Endometrium (tissue), 2 donors: ENCODE data around the gene COL18A1.
A peak's percentile ranks its signal among the peaks of the same experiment; 100 is the strongest.
"Not testable (repeated sequence)": the region's sequence is repeated elsewhere in the genome, so short reads cannot be mapped to it uniquely, and the experiment has no call there.

Experiments used
- FAIRE-seq: peaks from 2 replicates; lab custom pipeline; 2012; peaks lifted over from hg19 to GRCh38; lab: Jason Lieb, UNC
- donor health status: control.
- donor health status: control.

Gene COL18A1

GRCh38 chr21:45367402-45368351 lies 37.3 kb upstream of the COL18A1 start:
- FAIRE-seq = no peak

GRCh38 chr21:45369018-45369417 lies 35.9 kb upstream of the COL18A1 start:
- not testable (repeated sequence) for FAIRE-seq

- FAIRE-seq = no peak
These were observed 34.4 kb upstream of the COL18A1 start for GRCh38 chr21:45370575-45370974.

- FAIRE-seq = no peak
These were observed 33.9 kb upstream of the COL18A1 start for GRCh38 chr21:45371081-45371480.

GRCh38 chr21:45371655-45372054 lies 33.3 kb upstream of the COL18A1 start:
- no peak for FAIRE-seq

GRCh38 chr21:45372732-45373355 lies 32.1 kb upstream of the COL18A1 start:
- FAIRE-seq = no peak

- no peak for FAIRE-seq
These were observed 30.8 kb upstream of the COL18A1 start for GRCh38 chr21:45373991-45374816.

GRCh38 chr21:45374826-45375455 lies 30.0 kb upstream of the COL18A1 start:
- FAIRE-seq = no peak

GRCh38 chr21:45376459-45377324 lies 28.3 kb upstream of the COL18A1 start:
- FAIRE-seq = no peak

- no peak for FAIRE-seq
These were observed 27.6 kb upstream of the COL18A1 start for GRCh38 chr21:45377325-45377709.

- FAIRE-seq = no peak
These were observed 27.1 kb upstream of the COL18A1 start for GRCh38 chr21:45377866-45378257.

GRCh38 chr21:45378258-45378966 lies 26.6 kb upstream of the COL18A1 start:
- FAIRE-seq = peak; percentile 29

GRCh38 chr21:45379171-45379900 lies 25.6 kb upstream of the COL18A1 start:
- FAIRE-seq = no peak

GRCh38 chr21:45379901-45380330 lies 25.0 kb upstream of the COL18A1 start:
- no peak for FAIRE-seq

- no peak for FAIRE-seq
These were observed 24.4 kb upstream of the COL18A1 start for GRCh38 chr21:45380566-45380965.

GRCh38 chr21:45381036-45381787 lies 23.8 kb upstream of the COL18A1 start:
- FAIRE-seq = no peak

GRCh38 chr21:45381865-45382696 lies 22.9 kb upstream of the COL18A1 start:
- FAIRE-seq = no peak

- FAIRE-seq = no peak
These were observed 22.3 kb upstream of the COL18A1 start for GRCh38 chr21:45382697-45382997.
